T-helper 9 cell (primary cell): ENCODE measurements around the gene CTNND2.
"Not testable (repeated sequence)": the region's sequence is repeated elsewhere in the genome, so short reads cannot be mapped to it uniquely, and the experiment has no call there.

Experiments used
- DNase-seq: peaks from one replicate; pipeline ENCODE4 v3.0.0-alpha.2; 2020

CTNND2 gene

DNA sequence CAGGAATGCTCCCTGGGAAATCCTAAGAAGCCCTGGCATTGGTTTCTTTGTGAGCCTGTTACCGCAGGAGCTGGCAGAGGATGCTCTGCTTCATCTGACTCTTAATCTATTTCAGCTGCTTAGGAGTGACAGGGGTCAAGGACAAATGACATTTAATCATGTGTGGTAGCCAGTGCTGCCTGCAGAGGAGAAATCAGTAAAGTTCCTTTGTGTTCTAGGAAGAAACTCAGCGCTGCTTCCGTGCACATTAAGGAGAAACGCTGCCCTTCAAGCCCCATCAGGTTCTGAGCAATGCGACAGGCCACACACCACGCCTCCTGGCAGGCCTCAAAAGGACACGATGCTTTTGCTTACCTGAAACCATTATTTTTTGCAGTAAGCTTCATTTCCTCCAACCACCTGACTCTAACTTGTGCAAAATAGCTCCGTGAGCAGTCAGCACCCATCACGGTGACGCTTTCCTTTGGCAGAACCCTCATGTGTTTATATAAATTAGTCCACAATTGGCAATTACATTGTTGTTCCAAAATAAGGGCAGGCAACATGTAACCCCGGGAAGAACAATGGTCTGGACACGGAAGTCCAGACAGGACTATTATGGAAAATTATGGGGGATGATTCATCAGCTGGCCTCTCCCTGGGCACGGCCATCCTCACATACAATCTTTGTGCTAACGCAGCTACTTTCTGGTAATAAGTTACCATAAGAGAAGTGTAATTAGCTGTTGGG lies 755.3 kb downstream of the CTNND2 start:
- no peak for DNase-seq

DNA sequence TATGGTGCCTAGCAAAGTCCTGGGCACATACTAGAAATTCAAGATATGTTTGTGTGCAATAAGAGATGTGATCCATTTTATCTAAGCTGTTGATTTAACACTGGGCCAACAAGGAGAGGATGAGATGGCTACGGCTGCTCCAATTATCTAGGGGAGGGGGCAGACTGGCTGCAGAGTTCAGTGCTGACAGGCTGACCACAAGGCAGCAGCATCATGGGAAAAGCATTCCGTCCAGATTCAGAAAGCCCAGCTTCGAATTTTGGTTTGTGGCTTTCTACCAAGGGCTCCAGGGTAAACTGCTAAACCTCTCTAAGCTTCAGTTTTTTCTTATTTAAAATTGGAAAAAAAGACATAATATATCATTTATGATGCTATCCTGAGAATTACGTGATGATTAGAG lies 758.1 kb downstream of the CTNND2 start:
- no peak for DNase-seq

DNA sequence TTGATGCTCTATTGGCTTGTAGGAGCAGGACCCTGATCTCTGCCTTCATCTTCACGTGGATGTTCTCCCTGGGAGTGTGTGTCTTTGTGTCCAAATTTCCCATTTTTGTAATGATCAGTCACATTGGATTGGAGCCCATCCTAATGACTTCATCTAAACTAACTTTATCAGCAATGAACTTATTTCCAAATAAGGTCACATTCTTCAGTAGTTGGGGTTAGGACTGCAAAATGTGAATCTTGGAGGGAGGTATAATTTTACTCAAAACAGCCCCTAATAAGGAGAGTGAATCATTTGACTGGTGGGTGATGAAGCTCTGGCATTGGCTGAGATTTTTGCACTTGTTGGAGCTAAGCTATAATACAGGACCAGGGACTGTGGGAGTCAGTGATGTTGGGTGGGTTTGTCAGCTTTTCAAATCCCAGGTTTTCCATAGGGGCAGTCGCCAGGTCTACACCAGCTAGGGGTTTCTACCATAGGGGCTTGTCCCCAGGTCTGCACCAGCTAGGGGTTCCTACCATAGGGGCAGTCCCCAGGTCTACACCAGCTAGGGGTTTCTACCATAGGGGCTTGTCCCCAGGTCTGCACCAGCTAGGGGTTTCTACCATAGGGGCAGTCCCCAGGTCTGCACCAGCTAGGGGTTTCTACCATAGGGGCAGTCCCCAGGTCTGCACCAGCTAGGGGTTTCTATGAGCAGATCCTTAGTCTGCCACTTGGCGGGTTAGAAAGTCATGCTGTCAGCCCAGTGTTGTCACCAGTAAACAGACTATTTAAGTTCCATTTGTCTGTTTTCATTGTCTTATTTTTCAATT lies 760.6 kb downstream of the CTNND2 start:
- no peak for DNase-seq

DNA sequence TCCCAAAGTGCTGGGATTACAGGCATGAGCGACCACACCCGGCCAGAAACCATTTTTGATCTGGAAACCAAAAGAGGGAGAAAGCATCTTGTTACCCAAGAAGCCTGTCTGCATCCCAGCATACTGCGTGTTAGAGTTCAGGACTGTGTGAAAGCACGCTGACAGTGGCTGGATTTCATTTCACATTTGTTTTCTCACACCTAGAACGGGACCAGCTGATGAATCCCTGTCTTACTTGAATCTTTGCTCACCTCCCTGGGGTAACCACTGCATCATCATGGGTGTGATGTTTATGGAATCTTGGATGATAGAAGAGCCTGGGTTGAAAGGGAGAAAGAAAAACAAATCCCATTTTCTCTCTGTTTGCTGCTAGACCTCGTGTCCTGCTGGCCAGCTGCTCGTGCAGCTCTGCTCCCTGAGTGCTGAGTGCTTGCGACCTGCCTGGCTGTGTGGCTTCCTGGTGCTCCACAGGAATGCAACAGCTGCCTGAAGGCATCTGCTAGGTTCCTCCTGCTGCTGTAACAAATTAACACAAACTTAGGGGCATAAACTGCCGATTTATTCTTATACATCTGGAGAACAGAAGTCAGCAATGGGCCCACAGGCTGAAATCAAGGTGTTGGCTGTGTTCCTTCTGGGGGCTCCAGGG lies 764.9 kb downstream of the CTNND2 start:
- no peak for DNase-seq

DNA sequence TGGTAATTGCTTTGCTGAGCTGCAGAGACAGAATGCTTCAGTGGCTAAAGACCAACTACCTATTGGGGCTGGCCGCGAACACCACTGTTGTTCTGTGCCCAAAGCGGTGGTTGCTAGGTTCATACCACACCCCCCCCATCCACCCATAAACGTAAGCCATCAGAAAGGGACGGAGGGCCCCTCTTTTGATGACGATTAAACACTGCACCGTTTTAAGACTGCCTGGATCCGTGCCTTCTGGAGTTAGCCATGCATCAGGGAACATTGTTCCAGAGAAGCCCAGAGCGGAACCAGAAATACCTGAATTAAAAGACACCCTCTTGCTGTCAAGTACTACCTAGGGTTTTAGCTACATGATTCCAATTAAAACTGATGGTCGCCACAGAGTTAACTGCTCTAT lies 774.1 kb downstream of the CTNND2 start:
- DNase-seq = no peak

DNA sequence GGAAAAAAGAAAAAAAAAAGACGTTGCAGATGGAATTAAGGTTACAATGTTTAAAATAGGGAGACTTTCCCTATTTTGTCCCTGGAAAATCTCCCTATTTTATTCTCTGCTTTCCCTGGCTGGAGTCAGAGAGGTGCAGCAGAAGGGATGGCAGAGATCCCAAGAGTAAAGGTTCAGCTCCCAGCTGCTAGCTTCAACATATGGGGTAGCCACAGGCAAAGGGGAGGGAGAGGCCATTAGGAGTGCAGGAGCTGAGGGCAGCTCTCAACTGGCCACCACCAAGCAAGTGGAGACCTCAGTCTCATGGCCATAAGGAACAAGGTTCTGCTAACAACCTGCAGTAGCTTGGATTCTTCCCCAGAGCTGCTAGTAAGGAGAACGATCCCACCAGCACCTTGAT lies 776.2 kb downstream of the CTNND2 start:
- no peak for DNase-seq

DNA sequence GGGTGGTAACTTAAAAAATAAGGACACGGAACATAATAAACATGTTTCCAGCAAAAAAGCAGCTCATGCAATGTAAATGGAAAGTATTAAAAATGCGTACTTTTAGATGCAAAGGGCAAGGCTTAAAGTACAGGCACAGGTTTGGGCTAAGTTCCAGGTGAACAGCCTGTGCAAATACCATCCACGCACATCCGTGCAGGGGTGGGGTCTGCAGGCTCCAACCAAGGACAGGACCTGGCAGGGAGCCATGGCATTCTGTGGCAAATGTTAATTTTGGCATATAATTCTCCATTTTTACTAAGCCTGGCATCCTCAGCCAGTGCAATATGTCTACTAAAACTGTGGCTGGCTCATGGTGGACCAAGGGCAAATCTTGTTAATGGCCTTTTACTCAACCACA lies 777.4 kb downstream of the CTNND2 start:
- DNase-seq = no peak

DNA sequence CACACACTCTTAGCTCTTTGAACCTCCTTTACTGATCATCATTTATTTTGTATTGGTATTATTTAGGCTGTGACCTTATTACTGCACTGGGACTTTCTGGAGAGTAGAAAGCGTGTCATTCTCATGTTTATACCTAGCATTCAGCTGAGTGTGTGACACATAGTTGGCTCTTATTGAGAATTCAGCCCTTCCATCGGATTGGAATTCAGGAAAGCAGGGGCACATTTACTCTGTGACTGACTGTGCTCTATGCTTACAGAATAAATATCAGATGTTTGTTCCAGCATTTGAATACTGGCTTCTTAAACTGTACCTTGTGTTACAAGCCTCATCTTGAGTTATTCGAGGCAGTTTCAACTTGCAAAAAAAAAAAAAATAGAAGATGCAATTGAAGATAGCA lies 782.4 kb downstream of the CTNND2 start:
- no peak for DNase-seq

DNA sequence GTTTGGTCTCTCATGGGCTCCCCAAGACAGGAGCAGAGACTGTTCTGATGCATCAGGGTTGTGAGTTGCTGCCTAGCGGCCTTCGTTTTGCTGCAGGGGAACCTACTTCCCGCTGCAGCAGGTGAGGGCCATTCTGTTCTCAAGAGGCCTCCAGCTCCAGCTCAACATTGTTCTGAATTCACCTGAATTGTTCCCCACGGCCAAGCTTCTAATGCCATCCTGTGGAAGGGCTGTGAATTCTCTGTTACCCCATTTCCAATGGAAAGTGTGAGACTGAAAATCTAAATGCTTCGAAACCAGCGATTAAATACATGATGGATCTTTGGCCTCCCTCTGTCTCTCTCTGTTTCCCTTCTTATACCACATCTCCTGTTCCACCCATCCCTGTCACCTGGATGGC lies 794.1 kb downstream of the CTNND2 start:
- no peak for DNase-seq

DNA sequence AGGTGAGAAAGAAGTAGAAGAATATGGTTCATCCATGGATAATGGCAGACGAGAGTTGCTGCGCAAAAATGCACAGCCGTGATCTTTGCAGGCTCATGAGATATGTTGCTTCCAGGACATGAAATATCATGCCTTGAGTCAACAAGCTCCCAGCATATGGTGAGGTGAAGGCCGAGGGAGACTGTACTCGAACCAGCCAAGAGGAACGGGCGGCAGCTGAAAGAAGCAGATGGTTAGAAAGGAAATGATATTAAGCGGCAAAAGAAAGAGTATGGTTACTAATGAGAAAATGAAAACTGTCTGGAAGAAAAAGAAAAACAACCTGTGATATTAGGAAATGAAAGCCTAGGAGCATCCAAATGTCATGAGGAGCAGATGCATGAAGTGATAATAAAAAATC lies 798.5 kb downstream of the CTNND2 start:
- no peak for DNase-seq

DNA sequence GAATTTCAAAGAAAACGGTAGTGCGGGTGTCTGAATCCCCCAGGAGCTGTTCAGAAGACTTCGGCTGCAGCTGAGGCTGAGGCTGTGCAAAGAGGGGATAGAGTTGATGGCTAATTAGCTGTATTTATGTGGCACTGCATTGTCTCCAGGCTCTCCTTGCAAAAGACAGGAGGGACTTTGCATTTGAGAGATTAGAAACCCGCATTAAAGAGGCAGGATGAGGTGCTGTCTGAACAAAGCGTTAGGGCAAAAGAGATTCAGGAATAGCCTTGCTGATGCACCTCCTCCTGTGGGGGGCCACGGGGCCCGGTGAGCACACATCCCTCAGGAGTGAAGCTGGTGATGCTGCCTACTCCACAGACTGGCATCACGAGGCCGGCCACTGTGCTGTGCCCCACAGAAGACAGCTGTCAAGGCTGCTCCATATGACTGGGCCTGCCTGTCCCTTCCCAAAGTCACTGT lies 799.6 kb downstream of the CTNND2 start:
- no peak for DNase-seq

DNA sequence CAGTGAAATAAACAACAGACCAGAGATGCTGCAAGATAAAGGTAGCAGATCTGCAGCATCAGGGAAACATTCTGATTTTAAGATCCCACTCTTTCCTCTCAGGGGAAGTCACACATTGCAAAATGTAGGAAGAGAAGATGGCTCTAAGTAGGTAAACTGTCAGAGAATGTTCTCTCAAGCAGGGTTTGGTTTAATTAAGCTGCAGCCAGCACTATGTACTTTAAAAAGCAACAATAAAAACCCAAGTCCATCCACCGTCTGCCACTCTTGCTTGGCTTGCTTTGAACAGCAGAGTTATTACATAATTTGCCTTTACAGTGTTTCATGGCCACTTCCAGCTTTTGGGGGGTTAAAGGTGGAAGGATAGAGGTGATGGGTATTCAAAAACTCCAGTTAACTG lies 800.0 kb downstream of the CTNND2 start:
- DNase-seq = no peak

DNA sequence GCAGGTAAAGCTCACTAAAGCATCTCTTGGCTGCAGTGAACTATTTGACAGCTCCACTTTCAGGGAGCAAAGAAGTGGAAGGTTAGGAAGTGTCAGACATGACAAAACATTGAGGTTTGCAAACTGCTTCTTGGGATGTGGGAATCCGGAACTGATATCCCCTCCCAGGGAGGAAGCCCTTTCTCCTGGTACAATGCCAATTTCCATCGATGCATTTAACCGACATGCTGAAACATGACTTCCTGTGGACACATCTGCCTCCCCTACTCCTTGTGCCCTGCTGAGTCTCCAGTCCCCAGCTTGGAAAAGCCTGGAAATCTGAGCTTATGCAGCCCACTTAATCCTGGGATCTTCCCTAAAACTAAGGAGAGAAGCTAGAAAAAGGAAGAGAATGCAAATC lies 820.1 kb downstream of the CTNND2 start:
- DNase-seq = no peak

DNA sequence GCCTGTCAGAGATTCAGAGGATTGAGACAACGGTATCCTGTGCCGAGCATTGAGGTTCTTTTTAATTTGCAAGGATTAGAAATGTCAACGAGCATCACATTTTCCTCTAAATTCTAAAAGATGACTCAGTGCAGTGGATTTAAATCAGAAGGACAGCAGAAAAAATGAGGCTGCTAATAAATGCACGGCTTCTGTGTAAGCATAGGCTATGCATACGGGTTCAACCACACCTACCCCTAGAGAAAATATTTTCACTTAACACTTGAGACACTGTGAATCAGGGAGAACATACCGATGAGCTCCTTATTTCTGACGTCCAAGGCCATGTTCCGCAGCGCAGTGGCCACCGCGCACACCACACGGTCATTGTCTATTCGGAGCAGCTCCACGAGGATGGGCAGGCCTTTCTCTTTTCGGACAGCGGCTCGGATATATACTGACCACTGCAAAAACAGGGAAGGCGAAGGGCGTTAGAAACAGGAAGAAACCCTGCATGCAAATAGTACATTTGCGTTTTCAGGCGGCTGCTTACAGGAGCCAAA lies 821.8 kb downstream of the CTNND2 start:
- no peak for DNase-seq

DNA sequence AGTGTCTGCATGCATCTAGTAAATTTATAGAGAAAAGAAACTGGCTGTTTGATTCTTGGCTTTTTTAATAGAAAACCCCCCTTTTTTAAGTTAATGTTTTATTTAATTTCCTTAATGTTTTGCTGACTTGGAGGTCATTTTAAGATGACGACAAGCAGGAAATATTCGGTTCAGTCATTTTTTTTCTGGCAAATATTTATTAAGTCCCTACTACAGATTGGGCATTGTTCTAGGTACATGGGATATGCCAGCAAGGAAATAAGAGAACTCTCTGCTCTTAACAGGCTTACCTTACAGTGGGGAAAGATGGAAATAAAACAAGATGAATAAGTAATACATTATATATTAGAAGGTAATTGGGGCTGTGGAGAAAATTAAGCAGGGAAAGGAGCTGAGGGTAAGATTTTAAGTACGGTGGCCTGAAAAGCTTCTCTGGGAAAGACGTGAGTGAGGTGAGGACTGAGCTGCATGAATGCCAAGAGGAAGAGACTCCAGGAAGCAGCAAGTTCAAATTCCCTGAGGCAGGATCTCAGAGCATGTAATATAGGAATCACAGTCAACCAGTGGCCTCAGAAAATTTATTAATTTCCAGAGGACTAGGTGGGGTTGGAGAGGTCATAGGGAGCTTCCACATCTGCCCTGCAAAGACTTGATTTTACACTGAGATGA lies 827.2 kb downstream of the CTNND2 start:
- no peak for DNase-seq

DNA sequence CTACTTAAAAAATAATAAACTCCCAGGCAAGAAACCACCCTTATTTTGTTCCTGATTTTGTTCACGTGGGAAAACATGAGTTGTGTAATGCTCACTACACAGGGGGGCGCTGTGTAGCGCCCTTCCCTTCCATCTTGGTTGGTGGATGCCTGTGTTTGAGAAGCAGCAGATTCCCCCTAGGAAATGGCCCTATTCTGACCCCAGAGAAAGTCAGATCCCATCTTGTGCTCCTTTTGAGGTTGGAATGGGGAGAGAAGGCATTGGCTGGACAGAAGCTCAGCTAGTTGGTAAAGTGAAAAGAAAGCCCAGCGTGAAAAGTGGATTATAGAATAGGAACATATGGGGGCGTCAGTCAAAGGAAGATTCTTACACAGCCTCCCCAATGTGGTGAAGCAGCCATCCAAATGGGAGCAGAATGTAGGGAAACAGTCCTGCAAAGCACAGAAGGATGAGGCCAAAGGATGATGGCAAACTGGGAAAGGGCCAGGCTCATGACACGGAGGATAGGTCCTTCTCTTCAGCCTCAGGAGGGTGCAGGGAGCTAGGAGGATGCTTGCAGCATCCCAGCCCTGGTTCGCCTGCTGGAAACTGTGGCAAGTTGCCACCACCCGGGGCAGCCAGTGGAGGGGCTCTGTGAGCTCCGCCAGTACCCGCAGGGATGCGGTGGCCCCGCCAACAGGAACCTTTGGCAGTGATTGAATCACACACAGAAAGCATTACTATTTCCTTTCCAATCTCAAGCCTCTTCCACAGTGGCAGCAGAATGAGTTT lies 829.0 kb downstream of the CTNND2 start:
- no peak for DNase-seq

DNA sequence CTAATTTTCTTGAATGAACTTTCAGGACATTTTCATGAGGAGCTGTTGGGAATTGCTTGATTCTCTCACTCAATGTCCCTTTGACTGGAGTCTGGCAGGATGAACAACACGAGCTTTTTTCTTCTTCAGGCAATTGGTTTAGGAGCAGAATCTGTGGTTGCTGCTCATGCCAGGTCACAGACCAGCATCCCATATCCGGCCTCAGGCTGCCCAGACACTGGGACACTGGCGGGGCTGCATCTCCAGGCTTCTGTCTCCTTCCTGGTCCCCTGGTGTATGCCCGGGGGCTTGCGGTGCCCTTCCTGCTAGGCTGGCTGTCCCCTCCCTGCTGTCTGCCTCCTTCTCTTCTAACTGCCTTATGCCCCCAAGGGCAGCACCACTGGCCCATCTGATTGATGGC lies 831.7 kb downstream of the CTNND2 start:
- DNase-seq = no peak

DNA sequence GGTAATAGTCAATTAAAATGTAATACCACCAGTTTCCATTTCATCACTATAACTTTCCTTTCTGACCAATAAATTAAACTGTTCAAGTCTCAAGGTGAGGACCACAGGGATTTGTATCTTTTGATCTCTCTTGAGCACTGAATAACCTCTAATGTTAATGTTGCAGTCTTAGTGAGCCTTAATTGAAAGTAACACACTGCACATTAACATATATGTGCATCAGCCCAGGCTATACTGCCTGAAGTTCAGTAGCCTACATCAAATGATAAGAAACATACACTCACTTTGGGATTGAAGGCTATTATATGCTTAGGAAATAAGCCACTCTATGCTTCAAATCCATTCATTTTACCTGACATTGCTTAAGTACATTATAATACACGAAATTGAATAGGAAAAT lies 832.2 kb downstream of the CTNND2 start:
- no peak for DNase-seq

DNA sequence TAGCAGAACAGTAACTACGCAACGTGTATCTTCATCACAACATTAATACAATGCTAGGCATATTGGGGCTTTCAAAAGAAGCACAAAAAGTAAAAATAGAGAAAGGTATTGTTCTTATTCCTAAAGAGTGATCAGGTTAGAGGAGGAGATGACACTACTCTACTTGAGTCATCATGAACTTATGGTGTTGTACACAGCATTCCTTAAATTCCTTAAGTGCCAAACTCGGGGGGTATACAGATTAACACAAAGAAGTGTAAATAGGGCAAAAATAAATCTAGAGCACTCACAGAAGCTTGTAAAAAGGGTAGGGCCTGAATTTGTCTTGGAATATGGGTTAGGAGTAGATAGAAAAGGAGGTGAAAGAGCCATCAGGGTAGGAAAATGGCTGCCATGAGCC lies 835.2 kb downstream of the CTNND2 start:
- no peak for DNase-seq

DNA sequence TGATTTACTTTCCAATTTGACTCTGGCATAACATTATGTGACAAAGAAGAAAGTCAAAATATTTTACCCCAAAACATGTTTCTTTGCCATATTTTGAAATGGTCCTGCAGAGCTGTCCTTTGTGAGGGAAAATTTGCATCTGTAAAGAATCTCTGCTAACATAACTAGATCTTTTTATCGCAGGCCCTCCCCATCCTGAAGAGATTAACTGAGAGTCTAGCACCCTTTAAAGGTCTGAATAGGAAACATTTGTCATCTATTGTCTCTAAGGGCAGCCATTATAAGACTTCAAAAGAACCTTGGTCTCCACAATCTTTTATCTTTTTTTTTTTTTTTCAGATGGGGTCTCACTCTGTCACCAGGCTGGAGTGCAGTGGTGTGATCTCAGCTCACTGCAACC lies 838.5 kb downstream of the CTNND2 start:
- DNase-seq = not testable (repeated sequence)

DNA sequence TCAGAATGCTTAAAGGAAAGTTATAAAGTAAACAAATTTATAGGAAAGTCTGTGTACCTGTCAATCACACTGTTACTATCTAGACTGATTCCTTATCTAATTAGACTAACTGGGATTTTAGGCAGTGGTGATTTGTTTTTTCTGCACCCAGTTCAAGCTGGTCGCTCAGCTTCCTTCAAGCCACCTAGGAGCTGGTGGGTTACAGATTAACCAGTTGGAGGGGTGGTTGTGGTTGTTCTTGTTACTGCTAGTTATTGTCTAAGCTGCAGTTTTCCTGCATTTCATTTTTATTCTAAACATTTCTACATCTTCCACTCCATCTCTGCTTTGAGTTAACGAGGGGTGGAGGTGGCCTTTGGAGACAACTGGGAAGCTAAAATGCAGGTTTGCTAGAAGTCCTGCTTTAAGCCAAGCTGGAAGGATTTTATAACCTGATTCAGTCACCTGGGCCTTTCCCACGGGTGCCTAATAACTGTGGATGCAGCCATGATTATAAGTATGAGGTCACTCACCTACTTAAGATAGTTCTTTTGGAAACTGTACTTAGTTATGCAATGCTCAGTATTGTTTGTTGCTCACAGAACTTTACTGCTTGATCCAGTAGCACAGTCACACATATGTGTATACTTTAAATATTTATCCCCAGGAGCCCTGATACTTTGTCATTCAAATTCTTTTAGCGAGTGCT lies 839.3 kb downstream of the CTNND2 start:
- DNase-seq = no peak

DNA sequence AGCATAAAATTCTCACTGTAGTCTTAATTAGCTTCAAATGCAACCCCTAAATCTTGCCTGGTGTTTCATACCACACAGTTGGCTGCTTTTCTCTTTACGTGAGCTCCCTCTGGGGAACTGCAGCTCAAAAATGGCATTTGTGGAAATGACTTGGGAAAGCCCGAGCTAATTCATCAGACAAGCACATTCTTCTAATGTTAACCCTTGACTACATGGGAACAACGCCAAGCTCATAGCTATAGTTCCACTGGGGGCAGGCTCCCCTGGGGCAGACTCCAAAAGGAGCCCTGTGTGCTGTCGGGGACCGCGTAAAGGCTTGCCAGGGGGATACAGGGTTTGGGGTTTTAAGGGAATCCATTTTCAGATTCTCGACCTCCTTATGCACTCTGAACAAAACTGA lies 841.8 kb downstream of the CTNND2 start:
- DNase-seq = no peak
